Osteoblast (primary cell): ENCODE data around the gene WDFY4. TPM values are rescaled to one million over a fixed set of nuclear protein-coding genes. Genes with fewer than 3 reads are reported as not detected.

Source experiments
- DNase-seq: peaks from one replicate; pipeline ENCODE4 v3.0.0; 2011; ENCODE audit warnings: low spot score, mixed read lengths; ENCODE audit not compliant: insufficient read length; ENCODE audit errors: missing footprints
- H2AFZ ChIP-seq: 2 replicates; pipeline ENCODE4 v1.6.0; 2011; ENCODE audit warnings: mild to moderate bottlenecking, low read length
- H3K27ac ChIP-seq: 2 replicates; pipeline ENCODE4 v1.5.1; 2011; ENCODE audit warnings: mild to moderate bottlenecking, low read depth, low read length, moderate library complexity
- H3K27me3 ChIP-seq: 2 replicates; pipeline ENCODE4 v1.6.0; 2012; ENCODE audit warnings: mild to moderate bottlenecking, control low read depth, inconsistent platforms, low read length, moderate library complexity; ENCODE audit not compliant: insufficient read depth
- H3K36me3 ChIP-seq: 2 replicates; pipeline ENCODE4 v1.5.1; 2011; ENCODE audit warnings: mild to moderate bottlenecking, low read length, control low read depth, moderate library complexity; ENCODE audit not compliant: insufficient read depth
- H3K4me1 ChIP-seq: 2 replicates; pipeline ENCODE4 v1.5.1; 2011; ENCODE audit warnings: mild to moderate bottlenecking, low read length, control low read depth, moderate library complexity; ENCODE audit not compliant: insufficient read depth
- H3K4me2 ChIP-seq: 2 replicates; pipeline ENCODE4 v1.6.0; 2011; ENCODE audit warnings: mild to moderate bottlenecking, low read length; ENCODE audit not compliant: insufficient read depth
- H3K4me3 ChIP-seq: fragments of 200-600 bp; sonication (generic); 3 replicates; pipeline ENCODE4 v1.5.1; 2012; ENCODE audit warnings: mild to moderate bottlenecking, low read length, inconsistent platforms; ENCODE audit not compliant: insufficient read depth
- H3K79me2 ChIP-seq: 2 replicates; pipeline ENCODE4 v1.6.0; 2012; ENCODE audit warnings: mild to moderate bottlenecking, low read length, control low read depth, inconsistent platforms; ENCODE audit not compliant: insufficient read depth
- H3K9me3 ChIP-seq: 2 replicates; pipeline ENCODE4 v1.5.1; 2011; ENCODE audit warnings: low read depth, low read length, control low read depth
- H4K20me1 ChIP-seq: 2 replicates; pipeline ENCODE4 v1.6.0; 2012; ENCODE audit warnings: mild to moderate bottlenecking, low read length, control low read depth; ENCODE audit not compliant: insufficient read depth
- total RNA-seq: library from RNA; depleted of rRNA; stranded (reverse); fragments of >200 nt; gene quantifications from 2 replicates; pipeline ENCODE4 v1.2.3, GENCODE V29; 2012
- TF ChIP-seq, protein P1 (sequence below): IDR thresholded peaks from 2 replicates; pipeline ENCODE4 v1.5.1; 2011; ENCODE audit warnings: mild to moderate bottlenecking, low read depth, low read length, moderate library complexity; ENCODE audit errors: extremely low read depth

Gene WDFY4
- total RNA-seq, 1 donor: 0.36 TPM

DNA sequence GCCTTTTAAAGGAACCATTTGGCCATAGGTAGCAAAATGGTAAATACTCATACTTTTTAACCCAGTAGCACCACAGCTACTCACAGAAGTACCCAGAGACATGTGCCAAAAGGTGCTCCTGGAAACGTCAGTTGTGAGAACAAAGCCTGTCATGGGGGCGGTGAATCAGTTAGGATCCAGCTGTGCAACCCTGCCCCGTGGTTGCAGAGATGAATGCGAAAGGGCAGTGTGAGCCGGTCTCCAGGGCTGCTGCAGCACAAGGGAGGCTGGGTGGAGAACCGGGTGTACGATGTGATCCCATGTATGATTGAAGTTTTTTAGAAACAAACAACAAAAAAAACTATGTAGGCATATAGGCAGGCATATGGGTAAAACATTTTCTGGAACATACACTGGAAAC, 256.3 kb downstream of the WDFY4 start:
- no peak overlapping the region for H3K4me3 ChIP-seq
- TF ChIP-seq, protein P1, sequence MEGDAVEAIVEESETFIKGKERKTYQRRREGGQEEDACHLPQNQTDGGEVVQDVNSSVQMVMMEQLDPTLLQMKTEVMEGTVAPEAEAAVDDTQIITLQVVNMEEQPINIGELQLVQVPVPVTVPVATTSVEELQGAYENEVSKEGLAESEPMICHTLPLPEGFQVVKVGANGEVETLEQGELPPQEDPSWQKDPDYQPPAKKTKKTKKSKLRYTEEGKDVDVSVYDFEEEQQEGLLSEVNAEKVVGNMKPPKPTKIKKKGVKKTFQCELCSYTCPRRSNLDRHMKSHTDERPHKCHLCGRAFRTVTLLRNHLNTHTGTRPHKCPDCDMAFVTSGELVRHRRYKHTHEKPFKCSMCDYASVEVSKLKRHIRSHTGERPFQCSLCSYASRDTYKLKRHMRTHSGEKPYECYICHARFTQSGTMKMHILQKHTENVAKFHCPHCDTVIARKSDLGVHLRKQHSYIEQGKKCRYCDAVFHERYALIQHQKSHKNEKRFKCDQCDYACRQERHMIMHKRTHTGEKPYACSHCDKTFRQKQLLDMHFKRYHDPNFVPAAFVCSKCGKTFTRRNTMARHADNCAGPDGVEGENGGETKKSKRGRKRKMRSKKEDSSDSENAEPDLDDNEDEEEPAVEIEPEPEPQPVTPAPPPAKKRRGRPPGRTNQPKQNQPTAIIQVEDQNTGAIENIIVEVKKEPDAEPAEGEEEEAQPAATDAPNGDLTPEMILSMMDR: no peak
- no peak overlapping the region for H3K4me2 ChIP-seq

DNA sequence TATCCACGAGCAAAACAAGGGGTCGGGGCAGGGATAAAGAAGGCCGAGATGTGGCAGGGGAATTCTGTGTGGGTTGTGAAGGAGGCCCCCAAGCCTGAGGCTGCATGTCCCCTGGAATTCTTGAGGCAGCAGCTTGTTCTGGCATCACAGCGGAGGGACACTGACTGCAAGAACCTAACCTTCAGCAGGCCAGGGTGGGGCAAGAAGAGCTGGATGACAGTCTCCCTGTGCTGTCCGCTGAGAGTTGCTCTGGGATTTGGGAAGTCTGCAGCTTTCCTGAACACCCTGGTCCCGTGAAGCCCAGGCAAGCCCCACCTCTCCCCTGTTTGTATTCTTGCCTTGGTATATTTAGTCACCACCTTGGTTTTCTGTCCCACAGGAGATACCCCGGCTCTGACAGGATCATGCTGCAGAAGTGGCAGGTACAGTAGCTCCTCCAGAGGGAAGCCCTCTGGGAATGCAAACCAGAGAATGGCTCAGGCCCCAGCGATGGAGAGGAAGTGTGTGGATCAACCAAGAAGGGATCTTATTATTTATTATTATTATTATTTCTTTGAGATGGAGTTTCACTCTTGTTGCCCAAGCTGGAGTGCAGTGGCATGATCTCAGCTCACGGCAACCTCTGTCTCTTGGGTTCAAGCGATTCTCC, 256.9 kb downstream of the WDFY4 start:
- Histone ChIP-seq H3K27me3 (peaks cover 7% of the 10 kb centered on the region), H2AFZ (no peak overlapping the region), H3K27ac (no peak overlapping the region), H4K20me1 (no peaks in the 10 kb centered on the region), H3K4me2 (no peak overlapping the region), H3K4me1 (no peaks in the 10 kb centered on the region), H3K9me3 (no peaks in the 10 kb centered on the region), H3K36me3 (no peaks in the 10 kb centered on the region), H3K79me2 (no peaks in the 10 kb centered on the region), H3K4me3 (no peak overlapping the region)
- TF ChIP-seq, protein P1: no peak
- no peak for DNase-seq

More for the DNA sequence above, 256.3 kb downstream of the WDFY4 start:
- DNase-seq: no peak
- H3K36me3 ChIP-seq: no peaks in the 10 kb centered on the region
- no peaks in the 10 kb centered on the region for H3K79me2 ChIP-seq
- H4K20me1 ChIP-seq: no peaks in the 10 kb centered on the region
- H3K9me3 ChIP-seq: no peaks in the 10 kb centered on the region
- no peak overlapping the region for H3K27ac ChIP-seq
- no peaks in the 10 kb centered on the region for H3K4me1 ChIP-seq
- H3K27me3 ChIP-seq: peaks cover 3% of the 10 kb centered on the region
- no peak overlapping the region for H2AFZ ChIP-seq

DNA sequence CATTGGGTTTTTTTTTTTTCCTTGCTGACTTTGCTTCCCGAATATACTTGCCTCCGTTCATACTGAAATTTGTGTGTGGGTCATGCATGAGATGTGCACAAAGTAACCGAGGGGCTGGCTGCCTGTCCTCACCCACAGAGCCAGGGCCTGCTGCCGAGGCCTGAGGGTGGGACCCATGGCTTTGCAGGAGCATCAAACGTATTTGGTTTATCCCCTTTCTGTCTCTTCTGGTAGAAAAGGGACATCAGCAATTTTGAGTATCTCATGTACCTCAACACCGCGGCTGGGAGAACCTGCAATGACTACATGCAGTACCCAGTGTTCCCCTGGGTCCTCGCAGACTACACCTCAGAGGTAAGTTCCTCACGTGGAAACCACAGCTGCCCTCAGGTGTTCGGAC, 258.4 kb downstream of the WDFY4 start:
- Histone ChIP-seq H4K20me1 (no peaks in the 10 kb centered on the region), H3K36me3 (no peaks in the 10 kb centered on the region), H3K27ac (no peak overlapping the region), H3K4me2 (no peak overlapping the region), H3K4me3 (no peak overlapping the region), H3K9me3 (no peaks in the 10 kb centered on the region), H3K79me2 (no peaks in the 10 kb centered on the region), H2AFZ (no peak overlapping the region), H3K4me1 (no peaks in the 10 kb centered on the region), H3K27me3 (peaks cover 12% of the 10 kb centered on the region)
- DNase-seq: no peak
- TF ChIP-seq, protein P1: no peak

DNA sequence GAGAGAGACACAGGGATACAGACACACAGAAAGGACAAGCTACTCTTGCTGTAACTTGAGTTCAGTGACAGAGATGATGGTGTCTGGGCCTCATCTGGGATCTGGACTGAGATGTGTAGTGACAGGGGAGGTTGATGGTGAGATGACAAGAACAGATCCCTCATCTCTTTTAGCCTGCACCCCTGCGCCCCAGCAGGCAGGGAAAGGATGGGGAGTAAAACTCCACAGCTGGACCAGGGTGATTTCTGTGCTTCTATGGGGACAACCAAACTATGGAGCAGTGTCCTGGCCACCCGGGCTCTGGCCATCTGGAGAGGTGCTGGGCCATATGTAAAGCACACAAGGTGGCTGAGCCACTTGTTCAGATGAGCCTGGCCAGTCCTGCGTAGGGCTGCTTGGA, 259.5 kb downstream of the WDFY4 start:
- Histone ChIP-seq H3K4me2 (no peak overlapping the region), H3K27me3 (peaks cover 18% of the 10 kb centered on the region), H3K9me3 (no peaks in the 10 kb centered on the region), H3K36me3 (no peaks in the 10 kb centered on the region), H4K20me1 (no peaks in the 10 kb centered on the region), H3K79me2 (no peaks in the 10 kb centered on the region), H3K4me3 (no peak overlapping the region), H3K27ac (no peak overlapping the region), H2AFZ (no peak overlapping the region), H3K4me1 (no peaks in the 10 kb centered on the region)
- peak; percentile 58 for DNase-seq
- TF ChIP-seq, protein P1: no peak
